Renal pelvis (tissue), 12 donors: ENCODE results near the gene OR6N1. TPM values are rescaled to one million over a fixed set of nuclear protein-coding genes. Genes with fewer than 3 reads are reported as not detected.

Experiments
- DNase-seq: peaks from one replicate; pipeline ENCODE4 v3.0.0-alpha.2; 2013
- long read RNA-seq, 16 experiments: transcript quantifications; one replicate each; lab custom pipeline, GENCODE V29; 2026
- polyA plus RNA-seq, 3 donors: library from polyadenylated mRNA; unstranded; fragments of 120-200 nt; gene quantifications; one replicate each; pipeline ENCODE4 v1.2.1, GENCODE V29; 2013; ENCODE audit not compliant: insufficient read length in 3 of 3

The OR6N1 gene
- polyA plus RNA-seq: not detected
- long read RNA-seq, donor 1: 0 reads
- long read RNA-seq, donor 2: 0 reads
- long read RNA-seq, donor 3: 0 reads
- long read RNA-seq, donor 4: 0 reads
- long read RNA-seq, donor 5: 0 reads
- long read RNA-seq, donor 6: 0 reads
- long read RNA-seq, donor 7: 0 reads
- long read RNA-seq, donor 8: 0 reads
- long read RNA-seq, donor 9: 0 reads
- long read RNA-seq, donor 10: 0 reads
- long read RNA-seq, donor 11: 0 reads
- long read RNA-seq, donor 12: 0 reads
- long read RNA-seq, donor 13: 0 reads
- long read RNA-seq, donor 14: 0 reads
- long read RNA-seq, donor 15: 0 reads
- long read RNA-seq, donor 16: 0 reads

GRCh38 chr1:158771950-158772866 lies at the start of gene OR6N1:
TSS of gene OR6N1 (minus strand) at chr1:158772195. CDS start at chr1:158766682, 5,513 bp downstream.
- no peak for DNase-seq

DNA sequence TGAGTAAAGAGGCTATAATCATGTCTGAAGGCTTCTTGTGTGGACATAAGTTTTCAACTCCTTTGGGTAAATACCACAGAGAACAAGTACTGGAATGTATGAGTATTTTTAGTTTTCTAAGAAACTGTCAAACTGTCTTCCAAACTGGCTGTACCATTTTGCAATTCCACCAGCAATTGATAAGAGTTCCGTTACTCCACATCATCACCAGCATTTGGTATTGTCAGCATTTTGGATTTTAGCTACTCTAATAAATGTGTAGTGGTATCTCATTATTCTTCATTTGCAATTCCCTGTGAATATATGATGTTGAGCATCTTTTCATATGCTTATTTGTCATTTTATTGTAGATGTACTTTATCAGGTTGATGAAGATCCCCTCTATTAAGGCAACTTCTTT lies 49.7 kb upstream of the OR6N1 start:
- no peak for DNase-seq

DNA sequence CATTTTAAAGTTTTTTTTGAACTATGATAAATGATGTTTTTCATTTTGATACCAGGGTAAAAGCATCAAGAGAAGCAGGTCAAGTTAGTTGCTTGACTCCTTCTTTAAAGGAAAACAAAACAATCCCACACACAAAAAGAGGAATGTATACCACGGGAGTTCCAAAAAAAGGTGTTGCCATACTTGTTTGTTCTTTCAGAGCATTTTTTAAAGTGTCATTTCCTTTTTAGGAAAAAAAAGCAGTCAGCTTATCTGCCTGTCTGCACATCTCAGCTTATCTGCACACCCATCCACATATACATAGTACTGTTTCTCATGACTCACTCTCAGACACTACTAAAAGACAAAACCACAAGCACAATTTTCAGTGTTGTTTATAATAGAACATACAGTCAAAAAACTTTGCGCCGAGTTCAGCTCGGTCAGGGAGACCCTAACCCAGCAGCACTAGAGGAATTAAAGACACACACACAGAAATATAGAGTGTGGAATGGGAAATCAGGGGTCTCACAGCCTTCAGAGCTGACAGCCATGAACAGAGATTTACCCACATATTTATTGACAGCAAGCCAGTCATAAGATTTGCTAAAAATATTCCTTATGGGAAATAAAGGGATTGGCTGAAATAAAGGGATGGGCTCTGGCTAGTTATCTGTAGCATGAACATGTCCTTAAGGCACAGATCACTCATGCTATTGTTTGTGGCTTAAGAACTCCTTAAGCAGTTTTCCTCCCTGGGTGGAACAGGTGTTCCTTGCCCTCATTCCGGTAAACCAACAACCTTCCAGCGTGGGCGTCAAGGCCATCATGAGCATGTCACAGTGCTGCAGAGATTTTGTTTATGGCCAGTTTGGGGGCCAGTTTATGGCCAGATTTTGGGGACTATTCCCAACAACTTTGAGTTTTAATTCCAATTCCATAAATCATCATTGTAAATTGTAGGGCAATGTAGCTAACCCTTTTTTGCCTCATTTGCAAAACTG lies 47.8 kb upstream of the OR6N1 start:
- no peak for DNase-seq

GRCh38 chr1:158818975-158819431 lies 47.0 kb upstream of the OR6N1 start:
- DNase-seq: peak; percentile 0

GRCh38 chr1:158818560-158818959 lies 46.6 kb upstream of the OR6N1 start:
- no peak for DNase-seq

GRCh38 chr1:158814970-158815369 lies 43.0 kb upstream of the OR6N1 start:
- DNase-seq: no peak

GRCh38 chr1:158813164-158813563 lies 41.2 kb upstream of the OR6N1 start:
- no peak for DNase-seq

DNA sequence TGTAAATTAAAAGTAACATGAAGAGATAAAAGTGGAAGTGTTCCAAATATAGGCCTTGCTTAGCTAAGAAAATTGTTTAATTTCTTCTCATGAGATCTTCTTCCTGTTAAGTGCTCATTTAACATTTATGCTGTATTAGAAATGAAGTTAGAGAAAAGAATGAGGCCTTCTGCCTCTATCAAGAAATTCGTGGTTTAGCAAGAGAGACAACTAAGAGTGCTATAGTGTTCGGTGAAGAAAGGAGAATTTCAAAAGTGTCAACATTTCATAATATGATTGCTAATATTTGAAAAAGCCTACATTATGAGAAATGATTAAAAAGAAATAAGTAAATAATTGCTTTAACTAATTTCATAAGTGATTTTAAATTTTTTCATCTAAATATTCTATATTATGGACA lies 40.3 kb upstream of the OR6N1 start:
- no peak for DNase-seq

GRCh38 chr1:158810311-158810710 lies 38.3 kb upstream of the OR6N1 start:
- no peak for DNase-seq

DNA sequence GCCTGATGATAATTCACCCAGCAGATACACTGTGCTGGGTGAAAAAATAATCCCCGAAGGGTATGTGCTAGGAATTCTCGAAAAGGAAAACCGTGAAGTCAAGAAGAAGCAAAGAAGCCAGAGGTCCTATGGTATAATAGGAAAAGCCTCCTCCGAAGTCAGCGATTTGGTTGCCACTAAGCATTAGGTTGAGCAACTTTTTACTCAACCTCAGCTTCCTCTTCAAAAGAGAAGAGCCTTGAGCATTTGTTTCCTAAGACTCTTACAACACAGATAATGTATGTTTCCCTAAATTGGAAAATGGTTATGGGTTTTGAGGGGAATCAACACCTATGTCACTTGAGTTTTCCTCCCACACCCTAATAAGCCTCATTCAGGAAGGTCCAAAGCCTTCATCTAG lies 37.9 kb upstream of the OR6N1 start:
- DNase-seq: no peak

DNA sequence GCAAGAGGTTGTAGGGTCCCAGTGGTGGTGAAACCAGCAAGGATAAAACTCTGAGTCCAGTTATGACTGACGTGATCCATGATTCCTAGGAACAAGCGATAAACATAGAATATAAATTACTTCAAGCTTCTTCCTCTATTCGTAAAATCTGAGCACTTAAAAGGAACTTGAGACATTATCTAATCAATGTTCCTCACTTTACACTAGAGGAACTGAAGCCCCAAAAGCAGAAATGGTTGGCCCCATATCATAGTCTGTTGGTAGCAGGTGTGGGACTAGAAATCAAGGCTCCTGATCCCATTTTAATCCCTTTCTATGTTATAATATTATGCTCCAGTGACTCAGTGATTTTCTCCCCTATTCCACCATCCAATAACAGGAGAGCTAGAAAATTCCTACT lies 37.3 kb upstream of the OR6N1 start:
- DNase-seq: no peak

DNA sequence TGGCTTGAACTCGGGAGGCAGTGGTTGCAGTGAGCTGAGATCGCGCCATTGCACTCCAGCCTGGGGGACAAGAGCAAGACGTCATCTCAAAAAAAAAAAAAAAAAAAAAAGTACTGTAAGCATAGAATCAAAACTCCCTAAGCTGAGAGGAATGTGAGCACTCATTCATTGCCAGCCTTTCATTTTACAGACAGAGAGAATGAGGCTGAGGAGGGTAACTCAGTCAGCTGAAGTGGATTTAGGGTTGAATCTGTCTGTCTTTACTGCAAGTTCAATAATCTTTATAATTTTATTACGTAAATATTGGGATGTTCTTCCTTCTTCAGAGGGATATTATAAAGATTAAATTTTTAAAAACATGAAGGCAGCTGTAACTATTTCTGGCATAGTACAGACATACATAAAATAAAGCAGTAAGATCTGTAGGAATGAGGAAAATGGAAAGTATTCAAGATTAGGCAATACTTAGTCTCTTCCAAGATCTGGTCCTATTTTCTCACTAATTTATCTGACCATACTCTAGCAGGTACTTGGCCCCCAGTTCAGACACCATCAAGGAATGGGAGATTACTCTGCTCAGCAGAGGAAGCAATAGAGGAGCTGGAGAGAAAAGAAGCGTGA lies 35.0 kb upstream of the OR6N1 start:
- DNase-seq: no peak

GRCh38 chr1:158803678-158804077 lies 31.7 kb upstream of the OR6N1 start:
- no peak for DNase-seq

DNA sequence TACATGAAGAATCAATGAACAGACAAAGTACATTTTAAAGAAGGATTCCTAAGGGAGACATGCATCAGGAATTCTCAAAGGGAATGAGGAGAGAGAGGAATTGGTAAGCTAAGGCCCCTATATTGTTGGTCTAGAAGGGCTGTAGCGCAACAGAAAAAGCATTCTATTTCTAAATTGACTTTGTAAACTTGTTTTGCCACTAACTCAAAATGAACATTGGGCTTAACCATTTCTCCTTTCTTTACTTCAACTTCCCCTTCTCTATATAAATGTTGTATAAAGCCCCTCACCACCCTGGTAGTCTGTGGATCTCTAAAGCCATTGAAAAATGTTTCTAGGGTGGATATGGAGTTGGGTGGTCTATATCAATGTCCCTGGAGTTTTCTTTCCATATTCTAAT lies 29.4 kb upstream of the OR6N1 start:
- no peak for DNase-seq

DNA sequence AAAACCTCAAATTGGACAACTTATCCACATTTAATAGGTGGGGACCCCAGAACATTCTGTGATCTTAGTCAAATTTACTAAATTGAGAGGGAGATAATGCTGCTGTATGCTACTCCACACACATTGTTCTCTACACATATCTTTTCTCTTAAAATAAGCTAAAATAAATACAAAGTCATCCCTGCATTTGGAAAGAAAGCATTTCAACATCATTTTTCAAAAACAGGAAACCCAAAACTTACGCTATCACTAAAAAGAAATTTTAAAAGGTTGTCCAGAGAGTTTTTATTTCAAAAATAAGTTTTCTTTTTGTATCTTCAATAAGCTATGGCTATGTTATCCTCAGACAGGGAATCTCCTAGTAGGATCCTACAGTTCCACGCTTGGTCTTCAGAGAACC lies 28.5 kb upstream of the OR6N1 start:
- no peak for DNase-seq

GRCh38 chr1:158799689-158800088 lies 27.7 kb upstream of the OR6N1 start:
- no peak for DNase-seq

DNA sequence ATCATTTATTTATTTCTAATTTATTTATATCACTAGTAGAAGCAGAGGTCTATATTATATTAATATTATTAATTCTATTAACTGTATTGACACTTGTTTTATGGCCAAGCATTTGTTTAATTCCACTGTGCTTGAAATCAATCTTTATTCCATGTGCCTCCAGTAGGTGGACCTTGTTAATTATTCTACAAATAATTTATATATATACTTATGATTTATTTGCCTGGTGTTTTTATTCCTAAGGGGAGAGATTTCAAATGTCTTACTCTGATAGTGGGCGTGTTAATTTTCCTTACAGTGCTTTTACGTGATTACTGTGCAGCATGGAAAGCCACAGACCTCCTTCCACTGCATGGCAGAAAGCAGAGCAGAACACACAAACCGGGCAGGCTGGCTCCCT lies 26.5 kb upstream of the OR6N1 start:
- no peak for DNase-seq

- no peak for DNase-seq
Measured at GRCh38 chr1:158794247-158794646, 22.3 kb upstream of the OR6N1 start.

DNA sequence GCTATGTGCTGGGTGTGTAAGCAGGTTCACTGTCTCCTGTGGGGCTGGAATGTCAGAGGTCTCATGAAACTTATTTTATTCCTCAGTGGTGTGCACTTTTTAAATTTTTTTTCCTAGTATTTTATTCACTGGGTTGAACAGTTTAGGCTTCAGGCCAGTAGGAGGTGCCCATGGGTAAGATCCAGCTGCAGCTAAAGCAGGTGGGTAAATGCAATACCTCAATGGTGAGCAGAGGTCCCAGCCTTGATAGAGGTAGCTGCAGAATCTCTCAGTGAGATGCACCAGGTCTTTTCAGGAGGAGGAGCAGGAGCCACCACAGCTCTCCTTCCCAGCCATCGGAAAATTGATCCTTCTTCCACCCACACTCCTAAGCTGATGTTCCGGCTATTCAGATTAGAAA lies 21.6 kb upstream of the OR6N1 start:
- DNase-seq: no peak

DNA sequence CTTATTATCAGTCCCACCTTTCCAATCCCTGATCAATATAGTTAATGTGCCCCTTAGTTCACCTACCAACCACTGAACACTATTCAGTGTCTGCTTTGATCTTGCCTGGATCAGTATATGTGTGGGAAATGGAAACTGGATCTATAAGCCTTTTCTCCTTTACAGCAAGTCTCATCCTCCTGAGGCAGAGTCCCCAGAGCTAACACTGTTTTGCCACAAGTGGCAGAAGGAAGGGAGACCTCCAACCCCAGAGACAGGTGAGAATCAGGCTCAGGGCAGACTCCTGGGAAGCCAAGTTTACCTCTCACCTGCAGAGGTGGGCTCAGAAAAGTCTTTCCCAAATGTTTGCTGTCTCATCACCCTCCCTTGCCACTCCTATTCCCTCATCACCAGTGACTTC lies 9.1 kb upstream of the OR6N1 start, which contains the start of gene OR6N2:
OR6N2 (minus strand) TSS at position 101 of the 400 bp plus-strand sequence. CDS start 3,569 bp downstream, outside the sequence.
- no peak for DNase-seq

DNA sequence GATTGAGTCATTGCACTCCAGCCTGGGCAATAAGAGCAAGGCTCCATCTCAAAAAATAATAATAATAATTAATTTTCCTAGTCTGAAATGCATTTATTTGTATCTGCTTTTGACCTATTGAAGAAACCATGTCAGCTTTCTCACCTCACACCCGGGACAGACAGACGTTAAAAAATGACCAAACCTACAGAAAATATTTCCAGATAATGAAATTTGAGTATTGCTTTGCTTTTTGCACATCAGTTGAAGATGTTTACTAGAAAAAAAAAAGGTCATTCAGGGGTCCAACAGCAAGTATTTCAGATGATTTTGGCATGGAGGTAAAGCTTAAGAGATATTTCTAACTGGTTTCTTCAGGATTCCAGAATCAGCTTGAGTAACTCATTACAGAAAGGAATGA lies 17.6 kb downstream of the OR6N1 start, which contains the start of gene OR6K6:
OR6K6 (plus strand) TSS at position 301 of the 400 bp plus-strand sequence. CDS start 168 bp downstream, outside the sequence.
- DNase-seq: no peak
